Activated CD8-positive, alpha-beta memory T cell treated with anti-CD3 and anti-CD28 coated beads, Interleukin-2, amount 50 U/mL, for 48 hours (primary cell): ENCODE measurements around the gene CD84.
"Not testable (repeated sequence)": the region's sequence is repeated elsewhere in the genome, so short reads cannot be mapped to it uniquely, and the experiment has no call there.

Experiments
- DNase-seq: peaks from one replicate; pipeline ENCODE4 v3.0.0-alpha.2; 2020

Gene CD84

DNA sequence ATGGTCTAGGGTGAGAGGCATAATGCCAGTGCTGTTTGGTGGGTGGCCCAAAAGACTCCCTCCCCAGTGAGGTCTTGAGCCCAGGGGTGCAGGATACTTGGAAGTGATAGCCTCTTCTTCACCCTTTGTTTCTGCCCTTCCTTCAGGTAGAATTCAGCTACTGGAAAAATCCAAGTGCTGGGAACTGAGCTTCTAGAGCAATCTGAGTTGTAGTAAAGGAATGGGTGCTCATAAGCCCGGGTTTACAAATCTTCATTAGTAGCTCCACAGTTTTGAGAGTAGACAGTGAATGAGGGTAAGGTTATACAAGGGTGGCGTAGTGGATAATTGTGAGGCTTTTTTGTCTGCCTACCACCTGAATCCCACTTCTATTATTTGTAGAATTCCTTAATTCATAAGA is 29.2 kb upstream of the CD84 start:
- DNase-seq: no peak

DNA sequence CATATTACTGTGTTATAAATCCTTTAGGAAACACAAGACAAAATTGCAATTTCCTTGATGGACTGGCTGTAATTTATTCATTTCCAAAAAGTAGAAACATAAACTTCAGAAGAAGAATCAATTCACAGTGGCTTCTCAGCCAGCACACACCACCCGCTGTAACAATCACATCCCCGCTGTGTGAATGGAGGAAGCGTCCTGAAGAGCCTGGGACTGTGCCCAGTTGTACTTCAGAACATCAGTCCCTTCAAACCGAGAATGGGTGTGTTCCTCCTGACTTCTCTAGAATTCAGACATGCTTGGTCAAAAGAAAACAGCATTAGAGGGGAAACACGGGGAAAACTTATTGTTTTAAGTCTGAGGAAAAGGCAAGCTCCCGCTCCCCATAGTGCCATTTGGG is 28.8 kb upstream of the CD84 start:
- no peak for DNase-seq

DNA sequence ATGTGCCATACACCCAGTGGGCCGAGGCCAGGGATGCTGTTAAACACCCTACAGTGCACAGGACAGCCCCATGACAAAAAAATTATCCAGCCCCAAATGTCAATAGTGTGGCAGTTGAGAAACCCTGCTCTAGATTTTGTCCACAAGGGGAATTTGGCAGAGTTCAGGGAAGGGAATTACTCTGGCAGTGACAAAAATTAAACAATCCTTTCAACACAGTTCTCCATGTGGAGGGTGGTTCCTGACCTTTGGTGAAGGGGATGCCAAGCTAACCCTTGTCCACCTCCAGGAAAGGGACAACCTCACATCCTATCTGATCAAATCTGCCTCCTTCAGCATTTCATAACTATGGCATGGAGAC is 28.4 kb upstream of the CD84 start:
- no peak for DNase-seq

DNA sequence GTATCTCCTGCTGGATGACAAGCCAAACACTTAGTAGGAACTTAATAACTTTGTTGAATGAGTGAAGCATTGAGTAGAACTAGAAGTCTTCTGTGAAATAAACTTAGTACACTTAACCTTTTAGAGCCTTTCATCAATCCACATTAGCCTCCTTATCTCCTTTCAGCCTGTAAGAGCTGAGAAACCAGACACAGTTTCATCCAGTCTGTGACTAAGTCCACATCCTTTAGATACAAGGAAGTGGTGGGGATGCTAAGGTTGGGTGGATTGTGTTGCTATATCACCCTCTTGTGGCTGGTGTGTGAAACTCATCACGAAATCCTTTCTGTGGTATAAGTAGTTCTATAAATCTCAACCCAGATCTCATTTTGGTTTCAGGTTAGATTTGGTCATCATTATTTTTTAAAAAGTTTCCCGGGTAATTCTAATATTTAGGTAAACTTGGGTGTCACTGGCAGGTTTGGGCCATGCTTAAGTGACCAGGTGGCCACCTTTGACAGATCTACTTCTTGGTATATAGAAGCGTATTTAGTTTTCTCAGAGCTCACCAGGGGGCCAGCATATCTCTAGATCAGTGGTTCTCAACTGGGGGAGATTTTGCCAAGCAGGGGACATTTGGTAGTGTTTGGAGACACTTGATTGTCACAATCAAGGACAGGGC is 27.8 kb upstream of the CD84 start:
- no peak for DNase-seq

DNA sequence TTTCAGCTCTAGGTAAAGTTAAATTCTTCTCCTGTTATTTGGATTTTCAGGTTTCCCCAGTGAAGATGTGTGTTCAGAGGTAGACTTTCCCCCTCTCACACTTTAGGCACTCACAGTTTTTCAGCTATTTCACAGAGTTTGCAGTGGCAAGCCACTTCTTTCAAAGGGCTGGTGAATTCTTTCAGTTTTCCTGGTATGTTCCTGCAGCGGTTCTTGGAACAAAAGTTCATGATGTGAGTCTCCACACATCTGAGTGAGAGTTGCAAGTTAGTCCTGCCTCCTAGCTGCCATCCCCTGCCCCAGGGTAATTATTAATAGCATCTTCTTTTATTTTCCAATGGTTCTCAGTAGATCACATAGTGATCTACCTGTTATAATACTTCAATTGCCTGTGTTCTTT is 27.3 kb upstream of the CD84 start:
- no peak for DNase-seq

DNA sequence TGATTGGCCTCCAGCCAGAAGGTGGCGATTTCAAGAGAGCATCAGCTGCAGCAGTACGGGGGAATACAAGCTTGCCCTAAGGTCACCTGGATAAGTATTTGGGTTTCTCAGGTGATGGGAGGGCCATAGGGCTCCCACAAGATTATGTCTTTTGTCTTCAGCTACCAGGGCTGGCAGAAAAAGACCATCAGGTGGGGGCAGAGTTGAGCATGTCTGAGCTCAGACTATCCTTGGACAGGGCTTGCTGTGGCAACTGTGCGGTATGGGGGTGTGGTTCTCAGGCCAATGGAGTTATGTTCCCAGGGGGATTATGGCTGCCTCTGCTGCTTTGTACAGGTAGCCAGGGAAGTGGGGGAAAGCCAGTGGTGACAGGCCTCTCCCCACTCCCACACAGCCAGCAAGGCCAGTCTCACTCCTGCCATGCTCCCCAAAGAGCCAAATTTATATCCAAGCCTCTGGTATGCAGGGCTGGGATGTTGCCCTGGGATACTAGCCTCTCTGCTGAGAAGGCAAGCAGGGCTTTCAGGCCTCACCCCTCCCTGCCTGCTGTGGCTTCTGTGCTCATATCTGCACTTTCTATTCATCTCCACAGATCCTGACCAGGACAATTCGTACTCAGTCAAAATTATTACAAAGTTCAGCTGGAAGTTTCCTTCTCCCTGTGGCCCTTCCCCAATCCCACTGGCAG is 26.6 kb upstream of the CD84 start:
- DNase-seq: no peak

DNA sequence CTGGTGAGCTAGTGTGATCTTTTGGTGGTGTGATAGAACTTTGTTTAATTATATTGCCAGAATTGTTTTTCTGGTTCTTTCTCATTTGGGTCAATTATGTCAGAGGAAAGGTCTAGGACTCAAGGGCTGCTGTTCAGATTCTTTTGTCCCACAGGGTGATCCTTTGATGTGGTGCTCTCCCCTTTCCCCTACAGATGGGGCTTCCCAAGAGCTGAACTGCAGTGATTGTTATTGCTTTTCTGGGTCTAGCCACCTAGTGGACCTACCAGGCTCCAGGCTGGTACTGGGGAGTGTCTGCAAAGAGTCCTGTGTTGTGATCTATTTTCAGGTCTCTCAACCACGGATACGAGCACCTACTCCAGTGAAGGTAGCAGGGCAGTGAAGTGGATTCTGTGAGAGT is 25.9 kb upstream of the CD84 start:
- no peak for DNase-seq

DNA sequence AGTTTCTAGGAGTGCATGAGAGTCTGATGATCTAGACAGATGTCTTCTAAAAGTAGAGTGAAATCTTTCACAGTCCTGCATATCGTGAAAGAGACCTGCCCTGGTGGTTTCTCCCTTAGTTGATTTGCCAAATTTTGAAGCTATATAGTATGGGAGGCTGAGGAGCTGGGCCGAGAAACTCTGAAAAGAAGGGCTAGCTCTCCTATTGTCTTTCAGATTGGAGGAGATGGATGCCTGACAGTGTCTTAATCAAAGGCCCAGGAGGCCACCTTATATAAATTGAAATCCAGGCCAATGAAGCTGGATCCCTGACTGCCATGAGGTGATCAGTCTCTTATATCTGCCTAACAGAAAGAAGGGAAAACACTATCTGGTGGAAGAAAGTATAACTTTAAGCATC is 18.4 kb upstream of the CD84 start:
- no peak for DNase-seq

DNA sequence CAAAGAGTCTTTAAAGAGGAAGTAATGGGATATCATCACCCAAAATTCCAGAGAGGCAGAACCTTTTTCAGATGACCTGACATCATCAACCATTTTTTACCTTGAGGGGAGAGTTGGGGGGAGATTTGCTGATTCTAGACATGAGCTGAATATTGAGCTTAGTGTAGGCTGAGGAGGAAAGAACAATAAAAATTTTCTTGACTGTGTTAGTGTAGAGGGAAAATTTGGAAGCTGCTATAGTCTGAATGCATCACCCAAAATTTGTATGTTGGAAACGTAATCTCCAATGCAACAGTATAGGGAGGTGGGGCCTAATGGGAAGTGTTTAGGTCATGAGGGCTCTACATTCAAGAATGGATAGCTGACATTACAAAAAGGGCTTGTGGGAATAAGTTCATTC is 17.8 kb upstream of the CD84 start:
- no peak for DNase-seq

DNA sequence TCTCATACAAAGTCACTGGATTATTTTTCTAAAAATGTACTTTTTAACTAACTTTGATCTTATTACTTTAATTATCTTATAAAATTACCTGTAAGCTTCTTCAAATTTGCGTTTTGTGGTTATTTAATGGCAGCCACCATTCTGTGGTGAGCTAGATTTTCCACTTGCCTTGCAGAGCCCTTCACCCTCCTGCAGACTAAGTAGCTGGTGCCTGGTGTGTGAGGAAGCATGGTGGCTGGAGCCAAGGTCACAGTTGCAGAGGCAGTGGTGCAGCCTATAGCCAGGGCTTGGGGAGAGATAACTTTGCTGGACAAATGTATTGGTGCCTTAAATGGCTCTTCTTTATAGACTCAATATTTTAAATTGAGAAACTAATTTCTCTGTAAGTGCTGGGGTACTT is 11.2 kb upstream of the CD84 start:
- DNase-seq: no peak

DNA sequence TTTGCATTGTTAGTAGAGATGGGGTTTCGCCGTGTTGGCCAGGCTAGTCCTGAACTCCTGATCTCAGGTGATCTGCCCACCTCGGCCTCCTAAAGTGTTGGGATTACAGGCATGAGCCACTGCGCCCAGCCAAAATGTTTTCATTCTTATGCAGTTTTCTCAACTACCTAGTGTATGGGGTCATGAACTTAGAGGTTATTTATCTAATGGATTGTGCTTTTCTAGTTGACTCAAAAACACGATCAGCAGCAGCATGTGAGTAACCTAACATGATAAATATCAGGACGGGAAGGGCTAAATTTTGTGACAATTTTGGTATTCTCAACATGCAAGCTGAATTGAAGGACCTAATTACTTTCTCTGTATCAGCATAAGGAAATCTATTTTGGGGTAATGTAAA is 9.2 kb upstream of the CD84 start:
- no peak for DNase-seq

DNA sequence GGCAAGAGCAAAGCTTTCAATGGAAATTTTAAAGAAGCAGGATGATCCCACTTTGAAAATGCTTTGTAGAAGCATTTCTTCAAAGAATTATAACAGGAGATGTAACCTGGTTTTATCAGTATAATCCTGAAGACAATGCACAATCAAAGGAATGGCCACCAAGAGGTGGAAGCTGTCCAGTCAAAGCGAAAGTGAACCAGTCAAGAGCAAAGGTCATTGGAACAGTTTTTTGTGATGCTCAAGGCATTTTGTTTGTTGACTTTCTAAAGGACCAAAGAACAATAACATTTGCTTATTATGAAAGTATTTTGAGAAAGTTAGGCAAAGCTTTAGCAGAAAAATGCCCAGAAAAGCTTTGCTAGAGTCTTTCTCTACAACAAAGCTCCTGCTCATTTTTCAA is 5.5 kb upstream of the CD84 start:
- DNase-seq: no peak

DNA sequence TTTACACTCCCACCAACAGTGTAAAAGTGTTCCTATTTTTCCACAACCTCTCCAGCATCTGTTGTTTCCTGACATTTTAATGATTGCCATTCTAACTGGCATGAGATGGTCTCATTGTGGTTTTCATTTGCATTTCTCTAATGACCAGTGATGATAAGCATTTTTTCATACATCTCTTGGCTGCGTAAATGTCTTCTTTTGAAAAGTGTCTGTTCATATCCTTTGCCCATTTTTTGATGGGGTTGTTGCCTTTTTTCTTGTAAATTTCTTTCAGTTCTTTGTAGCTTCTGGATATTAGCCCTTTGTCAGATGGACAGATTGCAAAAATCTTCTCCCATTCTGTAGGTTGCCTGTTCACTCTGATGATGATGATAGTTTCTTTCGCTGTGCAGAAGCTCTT is 3.7 kb upstream of the CD84 start:
- not testable (repeated sequence) for DNase-seq

DNA sequence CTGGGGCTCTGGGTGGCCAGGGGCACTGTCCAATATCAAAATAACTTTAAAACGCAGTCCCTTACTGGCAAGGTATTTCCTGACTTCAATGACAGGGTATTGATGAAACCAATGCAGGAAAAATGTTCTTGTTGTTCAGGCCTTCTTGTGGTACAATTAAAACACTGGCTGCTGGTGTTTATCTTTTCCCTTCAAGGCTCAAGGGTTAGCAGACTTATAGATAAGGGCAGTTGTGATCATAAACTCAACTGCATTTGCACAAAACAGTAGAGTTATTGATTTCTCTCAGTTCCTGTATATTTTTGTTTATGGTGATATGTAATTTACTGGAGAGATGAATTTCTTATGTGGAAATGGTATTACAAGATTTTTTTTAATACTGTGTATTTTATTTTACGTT is 2.7 kb upstream of the CD84 start:
- no peak for DNase-seq

DNA sequence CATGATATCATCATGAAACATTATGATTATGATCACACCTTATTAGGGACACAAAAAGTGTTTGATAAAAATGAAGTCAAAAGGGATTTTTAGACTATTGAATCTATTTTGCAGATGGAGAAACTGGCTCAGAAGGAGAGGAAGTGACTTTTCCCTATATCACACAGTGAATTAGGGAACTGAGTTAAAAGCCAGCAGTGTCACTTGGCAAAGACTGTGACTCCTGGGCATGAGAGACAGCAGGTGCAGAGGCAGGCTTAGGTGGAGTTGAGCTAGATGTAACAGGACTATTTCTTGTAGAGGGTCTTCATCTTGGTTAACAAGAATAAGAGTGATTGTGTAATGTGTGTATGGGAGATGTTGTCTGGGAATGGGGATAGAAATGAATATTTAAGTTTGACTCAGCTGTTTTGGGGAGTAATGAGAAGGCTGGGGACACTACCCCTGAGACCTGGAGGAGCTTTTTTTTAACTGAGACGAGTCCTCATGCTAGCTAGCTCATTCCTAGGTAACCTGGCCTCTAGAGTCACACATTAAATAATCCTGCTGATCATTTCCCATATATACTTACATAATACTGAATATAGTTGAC is 1.0 kb upstream of the CD84 start:
- no peak for DNase-seq

DNA sequence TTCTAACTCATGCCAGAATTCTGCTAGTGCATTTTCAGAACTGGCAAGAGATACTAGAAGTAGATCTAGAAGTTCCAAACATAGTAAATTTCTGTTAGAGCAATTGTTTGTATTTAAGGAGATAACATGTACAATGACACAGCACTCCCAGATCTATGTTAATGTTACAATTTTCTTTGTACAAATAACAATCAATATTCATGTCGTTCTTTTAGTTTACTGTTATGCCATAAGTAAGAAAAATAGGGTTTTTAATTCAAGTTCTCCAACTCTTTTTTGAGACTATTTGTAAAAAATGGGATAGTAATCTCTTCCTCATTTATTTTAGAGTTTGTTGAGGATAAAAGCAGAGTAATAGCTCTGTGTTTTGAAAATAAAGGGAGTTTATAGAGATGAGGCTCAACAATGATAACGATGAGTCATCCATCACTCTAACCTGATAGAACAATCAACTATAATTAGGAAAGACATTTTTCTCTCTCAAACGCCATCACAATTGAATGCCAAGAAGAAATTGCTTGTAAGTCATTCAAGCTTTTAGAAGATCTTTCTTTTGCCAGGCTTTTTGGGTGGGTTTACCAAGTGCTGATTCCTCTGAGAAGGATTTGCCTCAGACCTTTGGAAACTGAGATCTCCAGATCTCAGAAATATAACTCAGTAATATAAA is 638 bp downstream of the CD84 start:
- DNase-seq: no peak

DNA sequence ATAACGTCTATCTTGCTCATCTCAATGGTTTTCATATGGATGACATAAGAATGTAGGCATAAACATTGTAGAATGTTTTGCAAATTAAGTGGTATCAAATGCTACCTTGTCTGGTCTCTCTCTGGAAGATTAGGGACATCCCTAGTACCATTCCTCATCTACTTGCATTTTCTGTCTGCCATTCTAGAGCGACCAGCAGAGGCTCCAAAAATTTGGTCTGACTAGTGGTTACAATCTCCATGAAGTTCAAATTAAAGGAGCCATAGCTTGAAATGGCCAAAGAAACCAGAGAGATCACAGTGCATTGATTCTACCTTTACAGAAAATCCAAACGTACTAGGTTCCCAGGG is 1.1 kb downstream of the CD84 start:
- no peak for DNase-seq

DNA sequence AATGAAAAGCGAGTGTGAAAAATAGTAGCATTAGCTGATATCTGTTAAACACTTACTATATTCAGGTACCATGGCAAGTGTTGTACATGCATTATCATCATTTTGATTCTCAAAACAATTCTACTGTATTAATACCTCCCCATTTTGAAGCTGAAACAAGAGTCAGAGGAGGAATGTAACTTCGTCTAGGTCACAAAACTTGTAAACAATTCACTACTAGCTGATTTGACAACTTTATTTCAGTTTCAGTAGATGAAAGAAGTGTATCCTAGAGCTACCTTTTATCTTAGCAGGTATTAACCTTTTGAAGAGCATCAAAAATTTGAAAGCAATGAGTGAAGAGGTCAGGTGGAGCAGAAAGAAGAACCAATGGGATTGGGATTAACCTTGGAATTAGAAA is 1.6 kb downstream of the CD84 start:
- DNase-seq: no peak

DNA sequence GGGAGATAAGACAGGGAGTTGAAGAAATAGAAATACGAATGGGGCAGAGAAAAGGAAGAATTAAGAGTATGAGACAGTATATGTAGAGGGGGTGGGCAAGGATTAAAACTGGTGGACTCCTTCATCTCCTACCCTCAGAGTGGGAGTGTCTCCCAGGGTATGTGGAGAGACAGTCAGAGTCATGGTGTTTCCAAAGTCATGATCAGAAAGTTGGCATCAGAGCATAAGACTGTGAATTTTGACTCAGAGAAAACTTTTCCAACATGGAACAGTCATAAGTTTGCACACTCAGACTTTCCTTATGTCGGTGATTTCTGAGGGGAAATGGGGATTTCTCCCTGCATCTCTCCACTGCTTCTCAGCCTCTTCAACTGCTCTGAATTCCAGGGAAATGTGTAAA is 2.4 kb downstream of the CD84 start:
- no peak for DNase-seq

DNA sequence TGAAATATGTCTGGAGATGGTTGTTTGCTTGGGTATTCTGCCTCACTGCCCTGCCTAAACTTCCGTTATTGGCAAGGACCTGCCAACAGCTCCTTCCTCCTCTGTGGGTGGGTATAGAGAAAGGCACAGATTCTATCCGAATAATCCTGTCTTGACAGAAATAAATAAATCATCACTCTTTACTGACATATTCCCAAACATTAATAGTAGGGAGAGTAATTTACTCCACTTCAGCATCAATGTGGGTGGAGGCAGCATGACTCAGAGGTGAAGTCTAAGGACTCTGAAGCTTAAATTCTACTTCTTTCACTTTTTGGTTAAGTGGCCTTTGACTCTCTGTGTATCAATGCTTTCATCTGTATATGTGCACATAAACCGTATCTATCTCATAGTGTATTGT is 2.9 kb downstream of the CD84 start:
- no peak for DNase-seq

DNA sequence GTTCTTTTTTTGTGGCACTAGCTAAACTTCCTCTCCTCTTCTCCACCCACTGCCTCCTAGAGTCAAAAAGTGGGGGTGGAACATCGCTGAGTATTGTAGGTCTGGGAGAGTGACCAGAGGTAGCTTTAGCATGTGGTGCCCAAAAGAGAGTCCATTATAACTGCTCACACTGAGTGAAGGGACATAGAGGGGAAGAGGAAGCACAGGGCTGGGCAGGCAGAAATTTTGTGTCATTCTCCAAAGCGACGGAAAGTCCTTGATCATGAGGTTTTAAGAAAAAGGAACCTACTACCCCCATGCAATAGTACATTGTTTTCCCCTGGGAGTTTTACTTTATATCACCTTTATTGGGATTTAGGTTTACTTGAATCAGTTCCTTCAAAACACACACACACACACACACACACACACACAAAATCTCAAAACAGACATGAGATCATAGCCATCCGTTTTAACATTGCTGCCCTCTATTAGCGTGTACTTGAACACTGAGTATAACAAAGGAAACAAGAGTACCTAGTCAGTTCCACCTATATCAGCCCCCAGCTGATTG is 4.1 kb downstream of the CD84 start:
- DNase-seq: no peak

DNA sequence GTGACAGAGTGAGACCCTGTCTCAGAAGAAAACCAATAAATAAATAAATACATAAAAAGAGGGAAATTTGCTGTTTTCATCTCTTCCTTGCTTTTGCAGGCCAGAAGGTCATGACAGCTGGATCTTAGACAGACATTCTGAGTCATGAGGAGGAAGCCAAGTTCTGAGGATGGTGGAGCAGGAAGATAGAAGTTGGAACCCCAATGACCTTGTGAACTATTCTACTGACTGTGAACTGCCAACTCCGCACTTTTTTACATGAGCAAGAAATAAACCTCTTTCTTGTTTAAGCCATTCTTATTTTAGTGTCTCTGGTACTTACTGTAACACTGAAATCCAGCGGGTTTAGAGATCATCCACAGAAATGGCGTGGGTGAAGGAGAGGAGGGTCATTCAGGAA is 8.5 kb downstream of the CD84 start:
- no peak for DNase-seq

DNA sequence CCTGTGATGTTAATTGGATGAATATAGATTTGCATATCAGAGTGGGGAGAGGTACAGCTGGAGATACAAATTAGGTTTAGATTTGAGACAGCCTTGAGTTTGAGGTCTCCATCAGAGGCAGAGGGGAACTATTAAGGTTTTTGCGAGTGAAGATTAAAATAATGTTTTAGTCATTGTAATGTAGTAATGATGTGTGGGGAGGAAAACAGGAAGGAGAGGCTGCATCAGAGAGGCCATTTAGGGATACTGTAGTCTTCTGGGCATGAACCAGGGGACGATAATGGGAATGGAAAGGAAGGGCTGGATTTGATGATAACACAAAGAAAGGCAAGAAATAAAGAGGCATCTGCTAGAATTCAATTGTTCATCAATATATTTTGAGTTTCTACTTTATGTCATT is 9.5 kb downstream of the CD84 start:
- DNase-seq: no peak
